GM19351 (cell line): ENCODE measurements around the gene ARID4A.
A peak's percentile ranks its signal among the peaks of the same experiment; 100 is the strongest.
"Not testable (repeated sequence)": the region's sequence is repeated elsewhere in the genome, so short reads cannot be mapped to it uniquely, and the experiment has no call there.

ENCODE experiments used
- ATAC-seq: cut with Tn5 transposase; IDR thresholded peaks from one replicate; pipeline ENCODE4 v1.9.1; 2021; ENCODE audit warnings: mild to moderate bottlenecking, moderate library complexity; ENCODE audit not compliant: unreplicated experiment

Gene ARID4A

DNA sequence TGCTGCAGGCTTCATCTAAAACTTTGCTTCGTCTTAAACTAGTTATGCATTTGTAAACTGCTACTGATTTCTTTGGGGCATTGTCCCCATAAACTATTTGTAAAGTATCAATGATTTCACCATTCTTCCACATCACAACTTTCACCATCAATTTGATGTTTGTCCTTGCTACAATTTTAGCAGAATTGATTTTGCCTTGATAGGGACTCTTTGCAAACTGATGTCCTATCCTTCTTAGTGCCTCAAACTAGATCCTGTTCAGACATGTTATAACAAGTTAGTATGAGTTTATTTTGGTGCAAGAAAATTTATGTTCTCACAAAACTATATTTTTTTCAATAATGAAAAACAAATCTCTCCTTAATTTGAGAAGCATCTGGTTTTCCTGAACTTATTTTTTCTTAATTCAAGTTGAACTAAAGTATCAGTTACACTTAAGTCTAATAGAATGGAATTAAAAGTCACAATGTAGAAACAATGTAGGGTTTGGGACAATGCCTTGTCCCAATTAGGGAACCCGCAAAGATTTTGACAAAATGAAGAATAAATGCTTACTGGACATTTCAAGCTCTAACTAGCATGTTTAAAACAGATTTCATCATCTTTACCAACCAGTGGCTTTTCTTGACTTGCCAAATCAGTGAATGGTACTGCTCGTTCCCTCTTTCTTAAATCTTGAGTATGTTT, 10.1 kb upstream of the ARID4A start:
- ATAC-seq: no peak

DNA sequence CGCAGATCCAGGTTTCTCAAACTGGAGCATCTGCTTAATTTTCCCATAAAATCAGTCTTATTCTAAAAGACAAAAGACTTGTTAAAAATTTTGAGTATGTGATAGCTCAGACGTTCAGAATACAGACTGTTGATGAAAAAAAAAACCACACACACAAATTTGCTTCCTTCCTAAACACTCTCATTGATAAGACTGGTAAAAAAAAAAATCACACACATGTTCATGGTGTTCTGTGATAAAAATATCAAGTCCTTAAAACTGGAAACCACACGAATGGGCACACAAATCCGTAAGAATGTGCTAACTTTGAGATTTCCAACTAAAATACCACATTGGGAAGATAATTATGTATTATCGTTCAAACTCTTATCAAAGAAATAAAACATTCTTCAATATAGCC, 6.7 kb upstream of the ARID4A start:
- no peak for ATAC-seq

DNA sequence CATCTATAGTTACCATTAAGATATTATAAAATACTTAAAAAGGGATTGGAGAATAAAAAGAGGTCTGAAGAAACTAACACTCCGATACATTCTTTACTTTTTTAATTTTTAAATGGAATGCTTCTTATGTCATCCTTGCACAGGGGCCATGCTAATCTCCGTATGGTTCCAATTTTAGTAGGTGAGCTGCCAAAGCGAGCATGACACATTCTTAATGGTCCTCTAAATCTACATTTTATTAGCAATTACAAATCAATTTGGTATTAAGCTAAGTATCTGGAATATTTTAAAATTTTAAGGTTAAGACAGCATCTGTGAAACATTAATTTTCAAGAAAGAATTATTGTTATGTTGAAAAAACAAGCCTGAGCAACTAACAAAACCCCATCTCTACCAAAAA, 6.2 kb upstream of the ARID4A start:
- ATAC-seq: no peak

DNA sequence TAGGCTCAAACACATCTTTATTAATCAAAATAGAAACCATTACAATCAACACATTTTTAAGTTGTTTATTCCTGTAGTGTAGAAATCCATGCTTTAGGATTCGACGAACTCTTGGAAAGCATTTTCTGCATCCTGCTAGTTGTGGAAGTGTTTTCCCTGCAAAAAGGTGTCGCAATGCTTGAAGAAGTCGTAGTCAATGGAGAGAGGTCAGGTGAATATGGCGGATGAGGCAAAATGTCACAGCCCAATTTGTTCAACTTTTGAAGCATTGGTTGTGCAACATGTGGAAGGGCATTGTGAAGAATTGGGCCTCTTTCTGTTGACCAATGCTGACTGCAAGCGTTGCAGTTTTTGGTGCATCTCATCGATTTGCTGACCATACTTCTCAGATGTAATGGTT, 4.2 kb upstream of the ARID4A start:
- no peak for ATAC-seq

DNA sequence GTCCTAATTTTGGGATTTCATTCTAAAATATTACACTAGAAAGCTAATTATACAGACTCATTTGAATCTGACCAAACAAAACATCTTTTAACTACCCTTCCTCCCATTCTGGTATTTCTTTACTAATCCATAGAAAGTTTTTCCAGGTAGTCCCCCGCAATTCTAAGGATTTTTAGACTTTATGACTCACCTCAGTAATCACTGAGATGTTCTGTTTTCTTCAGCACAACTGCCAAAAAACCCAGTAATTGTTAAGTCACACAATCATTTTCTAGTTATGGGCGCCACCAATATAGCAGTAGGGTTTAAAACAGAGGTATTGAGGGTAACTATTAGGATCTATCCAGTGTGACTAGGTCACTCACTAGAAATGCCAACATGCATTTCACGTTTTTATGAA, 1.6 kb upstream of the ARID4A start:
- no peak for ATAC-seq

DNA sequence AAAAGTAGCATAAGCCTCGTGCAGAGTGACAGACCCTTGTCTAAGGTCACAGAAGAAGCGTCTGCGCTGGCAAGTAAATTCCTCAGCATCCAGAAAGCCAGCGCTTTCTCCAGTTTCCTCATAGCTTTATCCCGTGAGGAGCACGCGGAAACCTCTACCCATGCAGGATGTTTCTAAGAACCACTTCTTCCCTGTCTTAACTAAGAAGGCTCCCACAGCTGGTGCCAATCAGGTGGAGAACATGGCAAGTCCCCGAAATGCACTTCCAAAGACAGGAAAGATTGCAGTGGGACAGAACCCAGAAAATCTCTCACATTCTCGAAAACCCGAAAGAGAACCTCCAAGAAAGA, 968 bp upstream of the ARID4A start:
- peak; percentile 2 for ATAC-seq

DNA sequence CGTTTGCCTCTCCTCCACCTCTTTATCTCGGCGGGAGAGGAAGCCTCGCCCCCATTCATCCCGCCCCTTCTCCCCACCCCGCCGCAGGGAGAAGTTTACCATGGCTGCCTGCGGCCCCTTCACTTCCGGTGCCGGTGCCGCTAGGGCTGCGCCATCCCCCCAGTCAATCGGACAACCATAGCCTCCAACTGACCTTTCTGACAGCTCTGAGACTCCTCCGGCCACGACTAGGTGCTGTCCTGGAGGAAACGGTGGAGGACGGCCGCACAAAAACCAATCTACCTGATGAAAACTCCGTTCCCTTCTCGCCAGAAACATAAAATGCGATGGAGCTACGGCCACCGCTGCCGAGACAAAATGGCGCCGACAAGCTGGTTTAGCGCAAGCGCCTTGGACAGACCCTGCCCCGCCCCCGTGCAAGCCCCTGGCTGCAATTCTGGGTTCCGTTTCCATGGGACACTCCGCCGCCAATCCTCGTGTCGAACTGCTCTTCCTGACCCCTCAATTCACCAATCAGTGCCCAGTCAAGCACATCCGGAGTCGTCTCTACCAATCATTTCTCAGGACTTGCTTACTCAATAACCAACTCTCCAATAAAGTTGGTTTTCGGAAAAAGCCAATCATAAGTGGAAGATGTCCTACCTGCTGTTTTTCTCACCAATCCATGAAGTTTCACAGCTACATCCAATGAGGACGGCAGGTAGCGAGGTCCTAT, 436 bp upstream of the ARID4A start:
- ATAC-seq: peak; percentile 74

DNA sequence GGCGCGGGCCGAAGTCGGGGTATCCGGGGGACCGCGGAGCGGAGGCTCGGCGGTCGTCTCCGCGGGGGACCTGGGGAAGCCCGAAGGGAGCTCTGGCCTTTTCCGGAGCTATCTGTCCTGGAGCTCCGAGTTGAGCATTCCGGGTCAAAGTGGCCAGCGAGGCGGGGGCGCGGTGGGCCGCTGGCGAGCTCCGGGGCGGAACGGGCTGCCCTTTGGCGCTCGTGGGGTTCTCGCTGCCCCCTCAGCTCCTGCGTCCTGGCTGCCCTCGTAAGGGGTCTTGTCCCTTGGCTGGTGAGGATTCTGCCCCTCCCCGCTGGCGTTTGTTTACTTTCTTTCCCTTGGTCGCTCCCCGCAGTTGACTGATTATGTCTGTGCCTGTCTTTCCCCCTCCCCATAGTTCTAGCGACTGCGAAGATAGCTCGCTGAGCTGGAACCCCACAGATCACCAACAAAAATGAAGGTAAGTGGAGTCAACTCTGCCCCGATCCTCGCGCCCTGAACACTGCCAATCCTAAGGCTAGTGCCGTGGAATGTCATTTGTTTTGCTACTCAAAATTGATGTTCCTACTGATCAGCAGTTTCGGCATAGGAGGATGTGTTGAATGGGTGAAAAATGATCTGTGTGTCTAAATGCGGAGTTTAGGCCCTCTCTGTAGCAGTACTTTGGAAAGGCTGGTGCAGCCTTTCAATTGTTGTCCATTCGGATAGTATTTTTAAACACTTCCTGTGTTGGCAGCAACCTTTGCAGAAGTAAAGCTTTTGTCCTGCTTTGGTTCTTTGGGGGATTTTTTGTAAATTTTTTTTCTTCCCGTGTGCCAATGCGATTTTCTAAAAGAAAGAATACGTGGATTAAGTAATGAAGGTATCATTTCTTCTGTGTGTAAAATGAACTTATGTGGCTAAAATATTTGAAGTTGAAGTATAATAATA, 1.3 kb downstream of the ARID4A start:
- no peak for ATAC-seq

DNA sequence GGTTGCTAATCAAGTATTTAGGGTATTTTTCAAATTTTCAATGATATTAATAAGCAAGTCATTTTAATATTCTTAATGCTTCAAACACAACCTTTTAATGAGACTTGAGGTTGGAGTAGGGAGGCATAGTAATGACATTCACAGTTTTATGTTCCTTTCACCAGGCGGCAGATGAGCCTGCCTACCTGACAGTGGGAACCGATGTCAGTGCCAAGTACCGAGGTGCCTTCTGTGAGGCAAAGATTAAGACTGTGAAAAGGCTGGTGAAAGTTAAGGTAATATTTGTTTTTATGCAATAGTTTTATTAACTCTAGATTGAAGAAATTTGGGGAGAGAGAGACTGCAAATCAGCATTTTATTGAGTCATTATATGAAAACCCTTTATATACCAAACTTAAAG, 3.1 kb downstream of the ARID4A start:
- ATAC-seq: no peak

DNA sequence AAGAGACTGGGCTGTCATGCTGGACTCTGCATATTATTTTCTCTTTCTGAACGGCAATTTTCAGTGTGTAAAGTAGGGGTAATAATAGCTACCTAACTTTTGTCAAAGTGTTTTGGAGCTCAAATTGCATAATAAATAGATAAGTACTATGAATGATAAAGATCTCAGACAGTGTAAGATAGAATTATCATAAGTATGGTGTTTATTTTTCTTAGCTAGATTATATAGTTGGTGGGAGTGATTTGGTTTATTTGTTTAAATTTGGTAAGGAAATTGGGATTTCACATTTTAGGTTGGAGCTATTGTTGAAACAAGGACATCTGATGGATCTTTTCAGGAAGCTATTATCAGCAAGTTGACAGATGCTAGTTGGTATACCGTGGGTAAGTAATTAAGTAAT, 7.4 kb downstream of the ARID4A start:
- no peak for ATAC-seq

DNA sequence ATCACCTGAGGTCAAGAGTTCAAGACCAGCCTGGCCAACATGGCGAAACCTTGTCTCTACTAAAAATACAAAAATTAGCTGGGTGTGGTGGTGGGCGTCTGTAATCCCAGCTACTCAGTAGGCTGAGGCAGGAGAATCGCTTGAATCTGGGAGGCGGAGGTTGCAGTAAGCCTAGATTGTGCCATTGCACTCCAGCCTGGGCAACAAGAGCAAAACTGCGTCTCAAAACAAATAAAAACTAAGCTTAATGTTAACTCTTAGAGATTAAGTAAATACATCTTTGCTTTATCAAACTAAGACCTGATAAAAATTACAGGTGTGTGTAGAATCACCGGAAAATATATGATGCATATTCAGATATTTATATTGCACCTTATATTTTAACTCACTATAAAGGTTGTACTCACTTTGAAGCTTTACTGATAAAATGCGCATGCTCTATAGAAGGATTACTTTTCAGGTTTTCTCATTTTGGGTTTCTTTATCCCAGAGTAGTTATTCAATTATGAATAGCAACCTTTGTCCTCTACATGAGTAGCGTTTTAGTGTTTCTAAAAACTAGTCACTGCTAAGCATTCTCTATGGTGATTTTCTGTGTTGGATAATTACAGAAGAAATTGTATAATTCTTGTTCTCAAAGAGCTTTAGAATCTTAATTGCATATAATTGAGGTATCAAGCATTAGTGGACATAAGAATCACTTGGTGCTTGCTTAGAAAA, 9.4 kb downstream of the ARID4A start:
- no peak for ATAC-seq

DNA sequence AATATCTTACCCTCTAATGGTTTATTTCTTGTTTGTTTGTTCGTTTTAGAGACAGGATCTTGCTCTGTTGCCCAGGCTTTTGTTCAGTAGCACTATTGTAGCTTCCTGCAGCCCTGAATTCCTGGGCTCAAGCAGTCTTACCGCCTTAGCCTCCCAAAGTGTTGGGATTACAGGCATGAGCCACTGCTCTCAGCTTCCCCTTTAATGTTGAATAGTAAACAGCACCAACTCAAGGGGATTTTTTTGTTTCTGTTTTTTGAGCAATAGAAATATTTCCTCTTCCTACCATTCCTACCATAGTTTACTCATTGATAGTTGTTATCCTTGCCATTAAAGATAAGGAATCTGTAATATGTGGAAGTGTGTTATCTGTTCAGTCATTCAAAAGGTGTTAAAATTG, 10.7 kb downstream of the ARID4A start:
- ATAC-seq: no peak

DNA sequence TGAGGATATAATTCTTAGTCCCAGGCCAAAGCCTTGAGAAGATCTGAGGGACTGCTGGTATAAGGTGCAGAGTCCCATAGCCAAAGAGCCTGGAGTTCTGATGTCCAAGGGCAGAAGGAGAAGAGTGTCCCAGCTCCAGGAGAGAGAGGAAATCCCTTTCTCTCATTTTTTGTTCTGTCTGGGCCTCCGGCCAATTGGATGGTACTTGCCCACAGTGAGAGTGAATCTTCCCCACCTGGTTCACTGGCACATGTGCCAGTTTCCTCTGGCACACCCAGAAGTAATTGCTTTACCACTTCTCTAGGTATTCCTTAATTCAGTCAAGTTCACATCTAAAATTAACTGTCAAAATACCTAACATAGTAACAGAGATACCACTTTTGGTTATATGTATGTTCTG, 15.3 kb downstream of the ARID4A start:
- no peak for ATAC-seq

DNA sequence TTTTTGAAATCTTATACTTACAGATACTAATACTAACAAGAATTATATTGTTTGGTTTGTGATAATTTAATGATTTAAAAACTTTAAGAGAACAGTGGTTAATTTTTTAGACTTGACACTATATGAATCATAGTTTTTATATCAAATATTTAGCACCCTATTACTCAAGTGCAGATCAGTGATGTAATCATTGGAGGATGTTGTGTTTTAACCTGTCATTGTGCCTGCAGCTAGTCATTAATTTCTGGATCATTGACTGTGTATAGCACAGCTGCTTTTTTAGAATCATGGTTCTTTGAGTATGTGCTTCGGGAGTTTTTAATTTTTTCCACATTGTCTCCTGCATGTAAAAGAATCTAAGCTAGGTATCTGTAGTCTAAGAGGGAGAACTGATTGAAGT, 17.3 kb downstream of the ARID4A start:
- no peak for ATAC-seq

DNA sequence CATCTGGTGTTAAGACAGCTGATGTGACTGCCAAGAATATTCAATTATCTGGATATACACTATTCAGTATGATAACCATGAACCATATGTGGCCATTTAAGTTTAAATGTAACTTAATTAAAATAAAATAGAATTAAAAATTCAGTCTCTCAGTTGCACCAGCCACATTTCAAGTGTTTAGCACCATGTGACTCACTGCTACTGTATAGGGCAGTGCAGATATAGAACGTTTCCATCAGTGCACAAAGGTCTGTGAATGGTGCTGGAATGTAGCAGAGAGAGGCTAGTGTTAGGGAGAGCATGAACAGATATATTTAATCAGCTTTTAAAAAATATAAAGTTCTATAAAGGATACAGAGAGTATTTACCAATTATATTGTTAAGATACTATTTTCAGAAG, 28.7 kb downstream of the ARID4A start:
- ATAC-seq: no peak

DNA sequence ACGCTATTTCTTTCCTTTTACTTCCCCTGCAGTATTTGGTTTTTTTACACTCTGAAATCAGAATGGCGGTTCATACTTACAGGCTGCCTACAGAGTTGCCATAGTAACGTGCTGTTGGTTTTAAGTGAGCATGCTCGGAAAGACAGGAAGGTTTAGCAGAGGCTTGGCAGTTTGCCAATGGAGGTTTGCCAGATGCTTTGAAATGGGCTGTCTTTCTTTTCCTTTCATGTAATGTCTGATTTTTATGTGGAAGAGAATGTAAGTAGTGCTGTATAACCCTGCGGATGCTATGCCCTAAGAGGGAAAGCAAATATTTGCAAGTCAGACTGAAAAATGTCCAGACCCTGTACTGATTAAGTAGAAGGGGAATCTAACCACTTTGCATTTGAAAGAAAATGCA, 32.8 kb downstream of the ARID4A start:
- ATAC-seq: peak; percentile 99

DNA sequence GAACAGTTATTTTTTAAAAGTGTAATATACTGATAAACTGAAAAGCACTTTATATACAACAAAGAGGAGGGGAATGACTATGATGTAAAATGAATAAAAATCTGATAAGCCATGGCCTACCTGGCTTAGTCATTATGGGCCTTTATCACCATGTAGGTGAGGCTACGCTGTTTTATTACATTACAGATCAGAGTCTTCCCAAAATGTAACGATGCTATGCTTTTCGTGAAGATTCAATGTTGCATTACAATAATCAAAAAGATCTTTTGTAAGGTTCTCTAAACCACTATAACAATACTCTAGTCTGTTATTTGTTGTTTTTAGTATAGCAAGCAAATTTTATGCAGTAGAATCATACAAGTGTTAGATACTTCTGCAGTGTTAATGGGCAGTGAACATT, 34.2 kb downstream of the ARID4A start:
- no peak for ATAC-seq

DNA sequence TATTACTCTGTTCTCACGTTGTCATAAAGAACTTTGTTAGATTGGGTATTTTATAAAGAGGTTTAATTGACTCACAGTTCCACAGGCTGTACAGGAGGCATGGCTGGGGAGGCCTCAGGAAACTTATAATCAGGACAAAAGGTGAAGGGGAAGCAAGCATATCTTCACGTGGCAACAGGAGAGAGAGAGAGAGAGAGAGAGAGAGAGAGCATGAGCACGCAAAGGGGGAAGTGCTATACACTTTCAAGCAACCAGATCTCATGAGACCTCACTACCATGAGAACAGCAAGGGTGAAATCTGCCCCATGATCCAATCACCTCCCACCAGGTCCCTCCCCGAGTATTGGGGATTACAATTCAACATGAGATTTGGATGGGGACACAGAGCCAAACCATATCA, 41.3 kb downstream of the ARID4A start:
- not testable (repeated sequence) for ATAC-seq

DNA sequence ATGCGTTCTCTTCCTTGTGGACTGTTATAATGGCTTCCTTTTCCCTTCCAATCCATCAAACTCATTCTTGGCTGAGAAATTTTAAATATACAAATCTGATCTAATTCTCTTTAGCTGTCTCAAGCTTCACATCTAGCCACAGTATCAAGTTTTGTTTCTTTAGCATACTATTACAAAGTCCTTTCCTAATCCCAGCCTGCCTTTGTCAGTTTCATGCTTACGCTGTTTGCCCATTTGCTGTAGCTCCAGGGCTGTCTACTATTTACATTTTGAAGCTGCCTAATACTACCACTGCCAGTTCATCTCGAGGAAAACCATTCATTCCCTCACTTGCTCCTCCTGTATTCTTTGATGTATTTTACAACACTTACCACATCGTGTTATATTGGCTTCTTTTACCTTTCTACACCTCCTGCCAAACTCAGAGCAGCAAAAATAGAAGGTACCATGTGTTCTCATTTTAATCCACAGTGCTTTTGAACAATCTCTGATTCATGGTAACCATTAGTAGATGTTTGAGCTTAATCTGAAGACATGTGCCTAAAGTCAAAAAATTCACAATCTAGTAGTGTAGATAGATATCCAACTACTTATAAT, 42.9 kb downstream of the ARID4A start:
- no peak for ATAC-seq

DNA sequence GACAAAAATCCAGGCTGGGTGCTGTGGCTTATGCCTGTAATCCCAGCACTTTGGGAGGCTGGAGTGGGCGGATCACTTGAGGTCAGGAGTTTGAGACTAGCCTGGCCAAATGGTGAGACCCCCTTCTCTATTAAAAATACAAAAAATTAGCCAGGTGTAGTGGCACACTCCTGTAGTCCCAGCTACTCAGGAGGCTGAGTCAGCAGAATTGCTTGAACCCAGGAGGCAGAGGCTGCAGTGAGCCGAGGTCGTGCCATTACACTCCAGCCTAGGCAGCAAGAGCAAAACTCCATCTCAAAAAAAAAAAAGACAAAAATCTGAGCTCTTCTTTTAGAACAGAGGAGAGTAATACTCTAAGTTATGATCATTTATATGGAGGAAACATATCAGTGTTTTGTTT, 45.2 kb downstream of the ARID4A start:
- ATAC-seq: not testable (repeated sequence)
